Effector memory CD8-positive, alpha-beta T cell (primary cell): Measurements from ENCODE around the gene RARA.
"Not testable (repeated sequence)": the region's sequence is repeated elsewhere in the genome, so short reads cannot be mapped to it uniquely, and the experiment has no call there.

Source experiments
- ATAC-seq: fragments of 150-1000 bp; cut with Tn5 transposase; replicated peaks from 2 replicates; pipeline ENCODE4 v1.10.0; 2021; ENCODE audit warnings: mild to moderate bottlenecking, moderate library complexity
- DNase-seq, 3 experiments: peaks; one replicate each; pipeline ENCODE4 v3.0.0; 2021
- H3K27ac Mint-ChIP-seq, 2 donors: one replicate each; pipeline ENCODE4 v1.8.0; 2022; ENCODE audit warnings: mild to moderate bottlenecking in 2 of 2, mixed read lengths in 2 of 2, moderate library complexity in 2 of 2
- H3K27me3 Mint-ChIP-seq, 2 donors: one replicate each; pipeline ENCODE4 v1.8.0; 2022; ENCODE audit warnings: mixed read lengths in 2 of 2
- H3K36me3 Mint-ChIP-seq: one replicate; pipeline ENCODE4 v1.8.0; 2022; ENCODE audit warnings: mild to moderate bottlenecking, moderate library complexity, mixed read lengths; ENCODE audit not compliant: insufficient read depth
- H3K4me1 Mint-ChIP-seq, 2 donors: one replicate each; pipeline ENCODE4 v1.8.0; 2022; ENCODE audit warnings: low read depth in 2 of 2, mixed read lengths in 2 of 2
- H3K4me3 Mint-ChIP-seq, 2 donors: one replicate each; pipeline ENCODE4 v1.8.0; 2022; ENCODE audit warnings: mild to moderate bottlenecking in 2 of 2, mixed read lengths in 2 of 2, moderate library complexity in 2 of 2
- H3K9me3 Mint-ChIP-seq, 2 donors: one replicate each; pipeline ENCODE4 v1.8.0; 2022; ENCODE audit warnings: mixed read lengths in 2 of 2

Gene RARA

GRCh38 chr17:40287159-40287493, 21.9 kb upstream of the RARA start:
- peaks cover 23 to 24% of the 10 kb centered on the region in 2 donors for H3K4me1 Mint-ChIP-seq
- no peaks in the 10 kb centered on the region for H3K27me3 Mint-ChIP-seq
- H3K9me3 Mint-ChIP-seq: no peaks in the 10 kb centered on the region
- H3K27ac Mint-ChIP-seq: peak overlapping the region; percentile 57 to 83
- peak overlapping the region; percentile 96 to 100 for H3K4me3 Mint-ChIP-seq
- ATAC-seq (no peak), DNase-seq (no peak)
- peaks cover 13% of the 10 kb centered on the region for H3K36me3 Mint-ChIP-seq

- Mint-ChIP-seq H3K9me3 (no peaks in the 10 kb centered on the region), H3K27ac (peak within 1 kb of the TSS; percentile 57 to 83), H3K4me1 (peaks cover 23 to 24% of the 10 kb centered on the region in 2 donors), H3K4me3 (peak within 1 kb of the TSS; percentile 96 to 100), H3K36me3 (peaks cover 8% of the 10 kb centered on the region), H3K27me3 (no peaks in the 10 kb centered on the region)
- ATAC-seq (peak; percentile 91), DNase-seq (peak; percentile 97 to 98 (median 97))
These were observed 21.2 kb upstream of the RARA start, which contains the start of gene CDC6 for GRCh38 chr17:40287494-40288369. TSS of gene CDC6 (plus strand) at chr17:40287879. CDS start at chr17:40289421, 1,542 bp downstream.

GRCh38 chr17:40290629-40291280, 18.2 kb upstream of the RARA start:
- no peak for ATAC-seq
- Mint-ChIP-seq H3K27me3 (no peaks in the 10 kb centered on the region), H3K4me1 (peaks cover 11 to 15% of the 10 kb centered on the region in 2 donors), H3K4me3 (no peak overlapping the region), H3K9me3 (no peaks in the 10 kb centered on the region), H3K36me3 (peaks cover 10% of the 10 kb centered on the region), H3K27ac (no peak overlapping the region)
- DNase-seq: peak in 1 of 3 experiments; percentile 21

GRCh38 chr17:40291281-40291664, 17.7 kb upstream of the RARA start:
- no peak overlapping the region for H3K4me3 Mint-ChIP-seq
- peaks cover 11 to 15% of the 10 kb centered on the region in 2 donors for H3K4me1 Mint-ChIP-seq
- DNase-seq: no peak
- ATAC-seq: no peak
- H3K36me3 Mint-ChIP-seq: peaks cover 10% of the 10 kb centered on the region
- no peaks in the 10 kb centered on the region for H3K27me3 Mint-ChIP-seq
- no peaks in the 10 kb centered on the region for H3K9me3 Mint-ChIP-seq
- H3K27ac Mint-ChIP-seq: no peak overlapping the region

GRCh38 chr17:40293363-40293762, 15.6 kb upstream of the RARA start:
- DNase-seq: no peak
- Mint-ChIP-seq H3K27ac (peak overlapping the region in 1 of 2 donors; percentile 63), H3K27me3 (no peaks in the 10 kb centered on the region), H3K36me3 (peaks cover 4% of the 10 kb centered on the region), H3K9me3 (no peaks in the 10 kb centered on the region), H3K4me1 (peaks cover 0 to 5% of the 10 kb centered on the region in 2 donors), H3K4me3 (no peak overlapping the region)
- no peak for ATAC-seq

GRCh38 chr17:40295488-40296436, 13.2 kb upstream of the RARA start:
- H3K4me1 Mint-ChIP-seq: no peaks in the 10 kb centered on the region
- H3K4me3 Mint-ChIP-seq: no peak overlapping the region
- H3K36me3 Mint-ChIP-seq: peaks cover 7% of the 10 kb centered on the region
- peak overlapping the region in 1 of 2 donors; percentile 14 for H3K27ac Mint-ChIP-seq
- DNase-seq: no peak
- H3K27me3 Mint-ChIP-seq: no peaks in the 10 kb centered on the region
- no peak for ATAC-seq
- H3K9me3 Mint-ChIP-seq: no peaks in the 10 kb centered on the region

- no peaks in the 10 kb centered on the region for H3K9me3 Mint-ChIP-seq
- peaks cover 7% of the 10 kb centered on the region for H3K36me3 Mint-ChIP-seq
- H3K27ac Mint-ChIP-seq: no peak overlapping the region
- no peak for ATAC-seq
- H3K4me1 Mint-ChIP-seq: no peaks in the 10 kb centered on the region
- no peak overlapping the region for H3K4me3 Mint-ChIP-seq
- H3K27me3 Mint-ChIP-seq: no peaks in the 10 kb centered on the region
- DNase-seq: no peak
These were observed 11.5 kb upstream of the RARA start for GRCh38 chr17:40297511-40297910.

GRCh38 chr17:40298726-40299125, 10.3 kb upstream of the RARA start:
- H3K4me1 Mint-ChIP-seq: peaks cover 6 to 7% of the 10 kb centered on the region in 2 donors
- H3K36me3 Mint-ChIP-seq: peaks cover 7% of the 10 kb centered on the region
- DNase-seq (no peak), ATAC-seq (no peak)
- no peaks in the 10 kb centered on the region for H3K9me3 Mint-ChIP-seq
- no peaks in the 10 kb centered on the region for H3K27me3 Mint-ChIP-seq
- H3K27ac Mint-ChIP-seq: no peak overlapping the region
- H3K4me3 Mint-ChIP-seq: no peak overlapping the region

- DNase-seq, H3K9me3 Mint-ChIP-seq: not testable (repeated sequence)
These were observed 9.7 kb upstream of the RARA start for GRCh38 chr17:40299159-40299757.

GRCh38 chr17:40301315-40301714, 7.7 kb upstream of the RARA start:
- Mint-ChIP-seq H3K36me3 (peaks cover 9% of the 10 kb centered on the region), H3K27ac (no peak overlapping the region), H3K4me3 (no peak overlapping the region), H3K4me1 (peaks cover 6 to 12% of the 10 kb centered on the region in 2 donors), H3K9me3 (no peaks in the 10 kb centered on the region), H3K27me3 (no peaks in the 10 kb centered on the region)
- DNase-seq (no peak), ATAC-seq (no peak)

More at GRCh38 chr17:40299159-40299757, 9.7 kb upstream of the RARA start:
- H3K27ac Mint-ChIP-seq, H3K4me3 Mint-ChIP-seq, H3K36me3 Mint-ChIP-seq, H3K27me3 Mint-ChIP-seq, ATAC-seq: not testable (repeated sequence)
- peaks cover 6 to 12% of the 10 kb centered on the region in 2 donors for H3K4me1 Mint-ChIP-seq

- DNase-seq (peak; percentile 52 to 71 (median 60)), ATAC-seq (peak; percentile 44)
- Mint-ChIP-seq H3K9me3 (no peaks in the 10 kb centered on the region), H3K4me1 (peaks cover 6 to 17% of the 10 kb centered on the region in 2 donors), H3K27ac (peak overlapping the region; percentile 18 to 72), H3K36me3 (peaks cover 9% of the 10 kb centered on the region), H3K4me3 (no peak overlapping the region), H3K27me3 (no peaks in the 10 kb centered on the region)
These were observed 5.8 kb upstream of the RARA start for GRCh38 chr17:40303009-40303657.

GRCh38 chr17:40303708-40304551, 5.0 kb upstream of the RARA start:
- no peak overlapping the region for H3K4me3 Mint-ChIP-seq
- peaks cover 6 to 17% of the 10 kb centered on the region in 2 donors for H3K4me1 Mint-ChIP-seq
- H3K27me3 Mint-ChIP-seq: no peaks in the 10 kb centered on the region
- H3K9me3 Mint-ChIP-seq: no peaks in the 10 kb centered on the region
- H3K36me3 Mint-ChIP-seq: peaks cover 9% of the 10 kb centered on the region
- DNase-seq: no peak
- peak overlapping the region; percentile 3 to 9 for H3K27ac Mint-ChIP-seq
- peak; percentile 26 for ATAC-seq
